GM18511 (cell line): Measurements from ENCODE around the gene ANKS1A.

Source experiments
- ATAC-seq: cut with Tn5 transposase; IDR thresholded peaks from one replicate; pipeline ENCODE4 v1.9.1; 2021; ENCODE audit warnings: mild to moderate bottlenecking, moderate library complexity; ENCODE audit not compliant: unreplicated experiment

The ANKS1A gene

DNA sequence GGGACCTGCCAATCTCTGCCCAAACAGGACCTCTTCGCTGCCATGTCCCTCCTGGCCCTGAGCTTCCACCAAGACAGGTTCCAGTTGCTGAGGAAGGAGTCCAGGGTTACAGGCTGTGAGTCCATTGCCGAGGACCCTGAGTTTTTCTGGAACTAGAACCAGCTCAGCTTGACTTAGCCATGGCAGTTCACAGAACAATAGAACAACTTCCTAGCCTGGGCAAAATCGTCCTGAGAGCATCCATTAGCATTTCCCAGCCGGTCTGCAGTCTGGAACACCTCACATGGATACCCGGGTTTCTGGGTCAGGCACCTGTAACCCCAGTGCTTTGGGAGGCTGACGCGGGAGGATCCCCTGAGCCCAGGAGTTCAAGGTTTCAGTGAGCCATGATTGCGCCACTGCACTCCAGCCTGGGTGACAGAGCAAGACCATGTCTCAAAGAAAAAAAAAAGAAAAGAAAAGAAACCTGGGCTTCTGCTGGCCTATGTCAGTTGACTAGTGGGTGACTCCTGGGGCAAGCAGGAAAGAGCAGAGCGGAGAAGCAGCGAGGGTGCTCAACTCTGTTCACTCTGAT is 161.8 kb downstream of the ANKS1A start:
- no peak for ATAC-seq

DNA sequence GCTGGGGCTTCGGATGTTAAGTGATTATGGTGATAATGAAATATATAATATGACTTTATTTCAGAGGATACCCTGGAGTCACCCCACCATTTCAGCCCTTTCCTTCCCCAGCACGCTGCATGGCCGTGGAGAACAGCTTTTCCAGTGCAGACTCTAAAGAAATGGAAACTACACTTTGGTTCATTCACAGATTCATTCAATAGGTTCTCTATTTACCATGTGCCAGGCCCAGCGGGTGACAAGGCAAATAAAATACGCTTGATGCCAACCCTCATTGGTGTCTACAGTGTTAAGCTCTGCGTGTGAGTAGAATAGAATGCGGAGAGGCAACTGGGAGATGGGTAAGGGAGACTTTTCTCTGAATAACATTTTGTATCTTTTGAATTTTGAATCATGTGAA is 162.3 kb downstream of the ANKS1A start:
- no peak for ATAC-seq

DNA sequence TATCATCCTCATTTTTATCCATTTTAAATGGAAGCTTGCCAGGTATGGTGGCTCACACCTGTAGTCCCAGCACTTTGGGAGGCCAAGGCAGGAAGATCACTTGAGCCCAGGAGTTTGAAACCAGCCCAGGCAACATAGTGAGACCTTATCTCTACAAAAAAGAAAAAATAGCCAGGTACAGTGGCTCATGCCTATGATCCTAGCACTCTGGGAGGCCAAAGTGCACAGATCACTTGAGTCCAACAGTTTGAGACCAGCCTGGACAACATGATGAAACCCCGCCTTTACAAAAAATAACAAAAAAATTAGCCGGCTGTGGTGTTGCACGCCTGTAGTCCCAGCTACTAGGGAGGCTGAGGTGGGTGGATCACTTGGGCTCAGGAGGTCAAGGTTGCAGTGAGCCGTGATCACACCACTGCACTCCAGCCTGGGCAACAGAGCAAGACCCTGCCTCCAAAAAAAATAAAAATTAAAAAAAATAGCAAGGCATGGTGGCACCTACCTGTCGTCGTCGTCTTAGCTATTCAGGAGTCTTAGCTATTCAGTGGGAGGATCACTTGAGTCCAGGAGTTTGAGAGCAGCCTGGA is 163.0 kb downstream of the ANKS1A start:
- no peak for ATAC-seq

DNA sequence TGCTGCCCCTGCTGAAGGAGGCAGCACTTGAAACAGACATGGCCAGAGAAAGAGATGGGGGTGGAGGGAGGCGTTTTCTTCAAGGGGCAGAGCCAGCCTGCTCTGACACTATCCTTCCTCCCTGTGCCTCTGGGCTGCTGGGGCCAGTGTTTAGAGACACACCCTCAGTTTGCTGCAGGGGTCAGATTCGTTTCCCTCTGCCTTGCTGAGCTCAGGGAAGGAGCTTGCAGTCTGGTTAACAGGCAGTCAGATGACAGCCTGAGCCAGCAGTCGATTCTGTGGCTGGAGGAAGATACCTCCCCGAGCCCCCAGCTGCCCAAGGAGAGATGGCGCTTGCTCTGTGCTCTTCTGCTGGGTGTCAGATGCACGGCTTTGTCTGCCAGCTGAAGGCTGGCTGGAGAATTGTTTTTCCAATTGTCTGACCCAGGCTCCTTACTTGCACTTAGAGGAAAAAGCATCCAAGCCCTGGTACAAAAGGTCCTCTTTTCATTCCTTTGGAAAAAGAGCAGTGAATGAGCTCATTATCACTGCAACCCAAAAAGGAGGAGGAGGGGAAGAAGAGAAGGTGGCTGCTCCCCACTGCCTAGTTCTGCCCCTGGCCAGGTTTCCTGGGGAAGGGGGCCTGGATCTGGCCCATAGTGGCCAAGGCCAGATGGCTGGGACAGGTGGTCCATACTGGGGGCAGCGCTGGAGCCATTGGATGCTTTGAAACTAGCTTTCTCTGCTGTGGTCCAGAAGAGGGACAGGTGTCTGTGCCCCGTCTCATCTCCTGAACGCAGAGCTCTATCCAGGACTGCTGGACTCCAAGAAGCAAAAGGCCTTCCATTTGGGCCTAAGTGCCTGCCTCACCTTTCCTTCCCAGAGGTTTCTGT is 163.9 kb downstream of the ANKS1A start:
- ATAC-seq: no peak

- ATAC-seq: no peak
Measured at GRCh38 chr6:35053701-35054100, 164.6 kb downstream of the ANKS1A start.

- ATAC-seq: no peak
Measured at GRCh38 chr6:35054106-35054742, 165.2 kb downstream of the ANKS1A start.

- ATAC-seq: no peak
Measured at GRCh38 chr6:35054743-35055130, 165.7 kb downstream of the ANKS1A start.

DNA sequence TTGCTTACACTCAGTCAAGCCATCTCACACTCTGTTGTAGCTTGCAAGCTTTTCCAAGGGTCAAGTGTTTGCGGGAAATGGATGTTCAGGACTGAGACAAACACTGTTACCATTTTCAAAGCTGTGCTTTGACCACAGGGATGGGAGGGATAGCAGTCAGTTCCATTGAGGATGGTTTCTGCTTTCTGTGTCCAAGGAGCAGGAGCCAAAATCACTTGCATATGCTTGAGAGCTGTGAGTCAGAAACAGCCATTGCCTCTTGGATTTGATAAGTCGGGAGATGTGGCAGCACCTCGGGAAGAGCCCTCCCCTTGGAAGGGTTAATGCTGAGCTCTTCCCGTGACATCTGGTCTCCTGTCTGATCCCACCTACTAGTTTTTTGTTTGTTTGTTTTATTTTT is 166.8 kb downstream of the ANKS1A start:
- no peak for ATAC-seq

DNA sequence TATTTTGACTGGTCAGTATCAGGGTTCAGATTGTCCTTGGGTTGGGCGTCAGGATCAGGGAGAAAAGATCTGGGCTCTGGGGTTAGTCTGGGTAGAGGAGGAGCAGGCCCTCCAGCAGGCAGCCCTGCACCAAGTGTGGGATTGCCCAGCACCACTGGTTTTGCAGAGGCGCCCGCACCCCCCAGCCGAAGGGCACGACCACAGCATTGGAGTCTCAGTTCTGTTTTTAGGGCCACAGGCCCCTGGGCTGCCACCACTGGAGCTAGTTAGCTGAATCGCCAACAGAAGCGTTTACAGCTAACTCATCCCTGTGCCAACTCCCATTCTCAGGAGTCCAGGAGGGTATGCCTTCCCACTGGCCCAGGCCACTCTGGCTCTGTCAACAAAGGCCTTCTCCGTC is 167.9 kb downstream of the ANKS1A start:
- ATAC-seq: no peak

DNA sequence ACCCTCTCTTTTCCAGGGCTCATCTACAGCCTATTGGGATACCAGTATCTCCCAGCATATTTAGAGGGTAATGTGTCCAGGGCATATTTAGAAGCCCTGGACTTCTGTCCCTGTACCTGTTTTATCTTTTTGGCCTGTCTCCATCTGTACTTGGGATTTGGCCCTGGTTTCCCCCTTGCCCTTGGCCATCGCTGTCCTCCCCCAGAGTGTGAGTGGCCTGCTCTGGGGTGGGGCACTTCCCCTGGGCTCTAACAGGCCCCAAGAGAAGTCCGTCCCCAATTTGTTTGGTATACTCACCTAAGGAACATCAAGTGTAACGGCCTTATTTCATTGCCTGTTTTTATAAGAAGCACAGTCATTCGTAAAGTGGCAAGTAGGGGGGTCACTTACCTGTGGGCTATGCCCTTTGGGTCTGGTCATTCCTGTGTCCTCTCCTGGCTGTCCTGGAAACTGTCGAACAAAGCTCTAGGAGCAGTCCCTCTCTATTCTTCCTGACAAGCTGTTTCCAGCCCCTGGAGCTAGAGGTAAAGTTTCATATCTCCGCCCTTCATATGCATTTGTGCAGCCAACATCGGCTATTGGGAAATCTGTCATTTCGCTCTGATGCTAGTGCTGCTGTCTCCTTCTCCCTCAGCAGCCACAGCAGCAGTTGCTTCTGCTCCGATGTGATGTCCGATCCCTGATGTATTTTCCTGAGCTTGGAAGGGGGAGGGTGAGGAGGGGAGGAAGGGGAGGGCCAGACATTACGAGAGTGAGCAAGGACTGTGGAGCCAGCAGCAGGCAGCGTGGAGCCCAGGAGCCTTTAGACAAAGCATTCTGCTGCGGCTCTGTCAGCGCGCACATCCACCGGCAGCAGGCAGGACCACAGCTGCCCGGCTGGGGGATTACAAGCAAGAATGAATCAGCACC is 168.6 kb downstream of the ANKS1A start:
- ATAC-seq: no peak

GRCh38 chr6:35058358-35058675 is 169.3 kb downstream of the ANKS1A start:
- ATAC-seq: no peak

DNA sequence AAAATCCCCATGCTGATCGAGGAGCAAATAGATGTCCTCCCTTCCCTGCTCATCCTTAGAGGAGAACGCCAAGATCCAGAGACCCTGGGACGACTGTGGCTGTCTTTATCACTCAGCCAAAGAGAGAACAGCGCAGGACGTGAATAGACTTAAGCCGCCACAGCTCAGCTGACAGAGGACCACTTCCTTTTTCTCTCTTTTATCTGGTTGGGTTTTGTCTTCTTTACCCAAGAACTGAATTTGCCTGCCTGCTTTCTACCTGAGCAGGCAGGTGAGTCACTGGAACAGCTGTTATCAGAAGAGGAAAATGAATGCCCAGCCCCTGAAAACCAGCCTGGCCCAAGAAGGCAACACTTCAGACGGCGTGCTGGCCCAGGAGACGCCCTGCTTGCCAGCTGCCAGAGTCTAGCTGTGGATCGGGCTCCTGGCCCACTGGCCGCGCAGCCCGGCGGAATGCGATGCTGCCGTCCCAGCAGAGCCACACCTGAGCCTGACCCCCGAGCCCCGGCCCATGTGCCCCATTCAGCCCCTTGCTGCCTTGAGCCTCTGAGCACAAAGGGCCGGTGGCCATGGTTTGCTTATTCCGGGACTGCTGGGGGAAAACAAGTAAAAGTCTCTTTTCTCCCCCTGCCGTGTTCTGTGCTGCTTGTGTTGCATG is 169.9 kb downstream of the ANKS1A start:
- no peak for ATAC-seq

- ATAC-seq: no peak
Measured at GRCh38 chr6:35059596-35060345, 170.7 kb downstream of the ANKS1A start.

DNA sequence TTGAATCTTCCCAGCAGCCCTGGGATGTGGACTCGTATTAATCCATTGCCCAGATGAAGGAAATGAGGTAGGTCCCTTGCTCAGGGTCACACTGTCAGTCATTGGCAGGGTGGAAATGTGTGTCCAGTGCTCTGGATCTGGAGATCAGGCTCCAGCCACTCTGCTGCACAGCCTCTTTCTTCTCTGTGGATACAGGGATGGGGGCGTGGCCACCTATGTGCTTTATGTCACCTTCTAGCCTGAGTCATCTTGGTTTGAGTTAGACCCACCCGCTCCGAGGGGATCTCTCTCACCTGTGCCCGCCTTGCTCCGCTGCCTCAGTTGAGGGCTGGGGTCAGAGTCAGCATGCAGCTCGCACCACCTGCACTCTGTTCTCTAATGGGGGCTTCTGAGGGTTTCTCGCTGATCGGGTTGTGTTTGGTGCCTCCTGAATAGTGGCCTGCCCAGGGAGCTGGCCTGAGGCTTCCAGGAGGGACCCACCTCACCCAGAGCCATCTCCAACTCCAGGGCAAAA is 172.1 kb downstream of the ANKS1A start:
- ATAC-seq: no peak

DNA sequence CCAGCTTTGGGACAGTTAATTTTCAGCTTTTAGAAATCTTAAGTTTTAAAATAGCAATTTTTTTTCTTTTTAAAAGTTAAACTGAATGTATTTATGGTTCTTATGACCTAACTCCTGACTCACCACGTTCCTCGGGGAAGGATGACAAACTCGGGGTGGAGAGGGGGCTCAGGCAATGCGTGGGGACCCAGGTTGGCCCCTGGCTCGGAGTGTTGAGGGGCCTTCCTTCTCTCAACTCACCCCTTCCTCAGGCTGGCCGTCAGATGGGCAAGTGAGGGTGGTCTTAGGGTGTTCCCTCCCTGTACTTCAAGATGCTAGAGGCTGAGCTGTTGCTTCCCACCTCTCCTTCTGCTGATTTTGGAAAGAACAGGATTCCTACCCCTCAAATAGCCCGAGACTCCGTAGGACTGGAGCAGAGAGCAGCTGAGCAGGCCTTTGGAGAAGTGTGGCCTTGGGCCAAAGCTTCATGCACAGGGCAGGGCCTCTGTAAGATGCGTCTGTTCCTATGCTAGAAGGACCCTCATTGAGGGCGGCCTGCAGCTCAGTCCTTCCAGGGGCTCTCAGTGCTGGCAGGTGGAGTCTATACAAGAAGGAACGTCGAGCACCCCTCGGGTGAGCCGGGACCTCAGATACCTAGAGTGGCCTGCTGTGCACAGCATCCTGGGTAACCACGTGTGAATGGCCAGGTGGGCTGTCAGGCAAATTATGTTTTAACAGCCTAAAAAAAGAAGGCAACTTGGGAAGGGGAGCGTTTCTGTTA is 172.8 kb downstream of the ANKS1A start:
- no peak for ATAC-seq

- no peak for ATAC-seq
Measured at GRCh38 chr6:35062676-35063574, 173.9 kb downstream of the ANKS1A start.

DNA sequence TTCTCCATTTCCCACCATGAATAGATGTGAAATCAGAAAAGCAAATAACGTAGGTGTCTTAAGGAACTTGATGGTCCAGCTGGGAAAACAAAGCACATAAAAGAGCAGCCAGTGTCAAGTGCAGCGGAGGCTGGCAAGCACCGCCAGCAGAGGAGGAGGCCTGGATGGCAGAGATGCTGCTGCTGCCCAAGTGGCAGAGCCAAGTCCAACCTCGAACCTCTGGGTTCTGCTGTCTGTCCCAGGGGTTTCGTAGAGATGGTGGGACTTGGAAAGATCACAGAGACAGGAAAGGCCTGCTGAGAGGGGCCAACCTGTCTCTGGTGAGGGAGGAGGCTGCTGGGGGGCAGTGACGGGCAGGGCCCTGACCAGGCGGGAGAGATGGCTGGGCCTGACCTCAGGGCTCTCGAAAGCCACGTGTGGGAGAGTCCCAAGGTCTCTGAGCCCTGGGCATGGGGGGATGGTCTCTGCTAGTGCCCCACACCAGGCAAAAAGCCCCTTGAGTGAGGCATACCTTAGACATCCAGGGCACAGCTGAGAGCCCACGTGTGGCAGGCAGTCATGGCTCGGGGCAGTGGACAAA is 174.7 kb downstream of the ANKS1A start:
- ATAC-seq: no peak
